Measurements from ENCODE around the gene GULP1. TPM values are rescaled to one million over a fixed set of nuclear protein-coding genes. Genes with fewer than 3 reads are reported as not detected.

The GULP1 gene
- total and polyA plus RNA-seq, 10 of the 15 experiments (the other 5 are each of a cell fraction or from before 2014, with no cell fraction given): 0.02 to 1.3 (median 0.15) TPM; not detected in 5

DNA sequence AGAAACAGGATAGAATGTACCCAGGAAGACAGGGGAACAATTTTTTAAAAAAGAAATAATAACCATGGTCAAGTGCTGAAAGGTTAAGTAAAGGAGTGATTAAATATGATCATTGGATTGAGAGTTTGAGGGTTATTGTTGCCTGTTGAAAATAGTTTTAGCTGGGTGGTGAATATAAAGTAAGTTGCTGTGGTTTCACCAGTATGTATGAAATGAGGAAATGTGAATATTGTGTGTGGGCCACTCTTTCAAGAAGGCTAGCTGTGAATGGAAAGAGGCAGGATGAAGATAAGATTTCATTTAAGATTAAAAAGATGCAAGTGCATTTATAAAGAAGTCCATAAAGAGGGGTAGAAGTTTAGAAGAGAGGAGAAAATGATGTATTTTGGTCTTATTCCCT lies 53.8 kb downstream of the GULP1 start:
- H4K20me1 ChIP-seq (ENCODE audit: control insufficient read depth, insufficient read depth): no peaks in the 10 kb centered on the region
- H3K9me3 ChIP-seq (replicated peaks; ENCODE audit: control insufficient read depth, insufficient read depth, low read length): no peaks in the 10 kb centered on the region
- CTCF ChIA-PET: no interaction called here
- H3K79me2 ChIP-seq (ENCODE audit: control insufficient read depth, insufficient read depth, low read length): no peaks in the 10 kb centered on the region
- no TSS peak for BruUV-seq (replicated peaks)
- ATAC-seq (peak; percentile 31; the same call in 1 of the 3 replicates), FAIRE-seq (no peak), DNase-seq (ENCODE audit: low read depth, low spot score) (no peak)
- SMC1A ChIA-PET (ENCODE audit: uncharacterized antibody, unreplicated experiment): no interaction called here
- no peaks in the 10 kb centered on the region for H3K27me3 ChIP-seq (replicated peaks in 1 of 2; ENCODE audit: control insufficient read depth in 2 of 2, insufficient read depth in 2 of 2, low read length in 1 of 2)
- no peaks in the 10 kb centered on the region for H3K4me1 ChIP-seq (ENCODE audit: control insufficient read depth, insufficient read depth, low read length)
- POLR2A ChIA-PET: no interaction called here
- in situ Hi-C loops (cut with MboI) (no loop called here), intact Hi-C loops (cut with micrococcal nuclease; ENCODE audit: unreplicated experiment) (no loop called here)
- TF ChIP-seq ZSCAN29 (IDR thresholded peaks at IDR 0.05) (no peak), TCF3 (IDR thresholded peaks at IDR 0.05; ENCODE audit: borderline replicate concordance, insufficient read depth, low read depth, low read length) (no peak), CHD1 (IDR thresholded peaks at IDR 0.05; ENCODE audit: low read depth, low read length) (no peak), RBBP5 (conservative IDR thresholded peaks at IDR 0.05) (no peak), NR2C2 (IDR thresholded peaks at IDR 0.05; ENCODE audit: borderline replicate concordance, control insufficient read depth, insufficient read length, low read depth) (no peak), CUX1 (IDR thresholded peaks at IDR 0.05; ENCODE audit: insufficient replicate concordance, low read depth, low read length) (no peak), MXI1 (IDR thresholded peaks at IDR 0.05; ENCODE audit: low read depth, low read length) (no peak), NFYA (IDR thresholded peaks at IDR 0.05; ENCODE audit: borderline replicate concordance, low read depth, low read length) (no peak), SMAD1 (IDR thresholded peaks at IDR 0.05; ENCODE audit: low read depth, partially characterized antibody) (no peak), USF2 (IDR thresholded peaks at IDR 0.05; ENCODE audit: borderline replicate concordance, low read depth, low read length) (no peak), RB1 (IDR thresholded peaks at IDR 0.05; ENCODE audit: borderline replicate concordance) (no peak), LARP7 (IDR thresholded peaks at IDR 0.05) (no peak), POLR2AphosphoS5 (IDR thresholded peaks at IDR 0.05; ENCODE audit: low read length) (no peak), NFIC (IDR thresholded peaks at IDR 0.05; ENCODE audit: low read depth, low read length) (no peak), SIN3A (IDR thresholded peaks at IDR 0.05; ENCODE audit: low read depth, low read length) (no peak)
- TF ChIP-seq, protein P1, sequence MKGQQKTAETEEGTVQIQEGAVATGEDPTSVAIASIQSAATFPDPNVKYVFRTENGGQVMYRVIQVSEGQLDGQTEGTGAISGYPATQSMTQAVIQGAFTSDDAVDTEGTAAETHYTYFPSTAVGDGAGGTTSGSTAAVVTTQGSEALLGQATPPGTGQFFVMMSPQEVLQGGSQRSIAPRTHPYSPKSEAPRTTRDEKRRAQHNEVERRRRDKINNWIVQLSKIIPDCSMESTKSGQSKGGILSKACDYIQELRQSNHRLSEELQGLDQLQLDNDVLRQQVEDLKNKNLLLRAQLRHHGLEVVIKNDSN (IDR thresholded peaks at IDR 0.05; ENCODE audit: borderline replicate concordance, extremely low read length, insufficient read depth, low read depth, low read length): no peak
- no peak overlapping the region for H3K4me3 ChIP-seq
- no peaks in the 10 kb centered on the region for H3K36me3 ChIP-seq (ENCODE audit: control insufficient read depth in 2 of 2, insufficient read depth in 2 of 2, low read length in 1 of 2)
- no peak overlapping the region for H3K4me2 ChIP-seq (ENCODE audit: control insufficient read depth, insufficient read depth)
- no peak overlapping the region for H2AFZ ChIP-seq (ENCODE audit: control insufficient read depth, low read depth, low read length)
- H3K27ac ChIP-seq (ENCODE audit: control insufficient read depth, insufficient read depth): no peak overlapping the region
- H3K9ac ChIP-seq (ENCODE audit: control insufficient read depth, insufficient read depth, low read length): no peak overlapping the region
- RAD21 ChIA-PET (ENCODE audit: unreplicated experiment): no interaction called here
